ENCODE measurements around the gene NRP2.

NRP2 gene

GRCh38 chr2:205834796-205835195 is 152.5 kb downstream of the NRP2 start:
- TF ChIP-seq ZNF70 (CRISPR knock-in tag; IDR thresholded peaks at IDR 0.05): no peak
- TF ChIP-seq TCF4 (CRISPR knock-in tag; IDR thresholded peaks at IDR 0.05; ENCODE audit: borderline replicate concordance): no peak
- no peak for TF ChIP-seq ESRRG (CRISPR knock-in tag; IDR thresholded peaks at IDR 0.05)
- no peak for ATAC-seq

DNA sequence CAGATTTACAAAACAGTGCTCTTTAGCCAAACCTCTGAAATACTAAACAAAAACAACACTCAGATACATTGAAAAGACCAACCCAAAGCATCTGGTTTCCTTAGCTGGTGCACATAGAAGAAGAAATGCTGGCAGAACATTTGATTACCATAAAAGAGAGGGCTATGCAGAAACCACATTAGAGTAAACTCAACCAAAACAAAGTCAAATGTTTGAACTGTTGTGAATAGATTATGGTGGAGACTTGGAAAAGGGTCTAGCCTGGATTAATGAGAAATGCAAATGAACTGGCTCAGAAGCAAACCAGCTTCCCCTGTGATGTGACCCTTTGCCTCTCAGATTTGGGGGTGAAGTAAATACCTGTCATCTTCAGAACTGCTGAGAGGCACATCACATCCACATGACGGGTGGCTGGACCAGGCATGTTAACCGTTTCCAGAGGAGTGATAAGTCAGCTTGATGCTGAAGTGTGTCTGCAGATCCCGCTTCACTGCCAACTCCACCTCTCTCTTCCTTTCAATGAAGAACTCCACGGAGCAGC is 153.0 kb downstream of the NRP2 start:
- TF ChIP-seq ARNTL (CRISPR knock-in tag; IDR thresholded peaks at IDR 0.05; ENCODE audit: borderline replicate concordance, low read depth): no peak
- no peak for TF ChIP-seq ZFP30 (CRISPR knock-in tag; IDR thresholded peaks at IDR 0.05)
- TF ChIP-seq OSR1 (CRISPR knock-in tag; IDR thresholded peaks at IDR 0.05): no peak
- no peak for TF ChIP-seq ZC3H10 (CRISPR knock-in tag; IDR thresholded peaks at IDR 0.05)
- TF ChIP-seq ISL1 (CRISPR knock-in tag; IDR thresholded peaks at IDR 0.05): no peak
- TF ChIP-seq TCF4 (CRISPR knock-in tag; IDR thresholded peaks at IDR 0.05; ENCODE audit: borderline replicate concordance): no peak
- TF ChIP-seq ZNF565 (CRISPR knock-in tag; conservative IDR thresholded peaks at IDR 0.05; ENCODE audit: low read depth): no peak
- TF ChIP-seq TOX (CRISPR knock-in tag; IDR thresholded peaks at IDR 0.05; ENCODE audit: borderline replicate concordance): no peak
- TF ChIP-seq, protein P1, sequence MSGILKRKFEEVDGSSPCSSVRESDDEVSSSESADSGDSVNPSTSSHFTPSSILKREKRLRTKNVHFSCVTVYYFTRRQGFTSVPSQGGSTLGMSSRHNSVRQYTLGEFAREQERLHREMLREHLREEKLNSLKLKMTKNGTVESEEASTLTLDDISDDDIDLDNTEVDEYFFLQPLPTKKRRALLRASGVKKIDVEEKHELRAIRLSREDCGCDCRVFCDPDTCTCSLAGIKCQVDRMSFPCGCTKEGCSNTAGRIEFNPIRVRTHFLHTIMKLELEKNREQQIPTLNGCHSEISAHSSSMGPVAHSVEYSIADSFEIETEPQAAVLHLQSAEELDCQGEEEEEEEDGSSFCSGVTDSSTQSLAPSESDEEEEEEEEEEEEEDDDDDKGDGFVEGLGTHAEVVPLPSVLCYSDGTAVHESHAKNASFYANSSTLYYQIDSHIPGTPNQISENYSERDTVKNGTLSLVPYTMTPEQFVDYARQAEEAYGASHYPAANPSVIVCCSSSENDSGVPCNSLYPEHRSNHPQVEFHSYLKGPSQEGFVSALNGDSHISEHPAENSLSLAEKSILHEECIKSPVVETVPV (CRISPR knock-in tag; IDR thresholded peaks at IDR 0.05): no peak
- no peak for TF ChIP-seq ZFP3 (CRISPR knock-in tag; IDR thresholded peaks at IDR 0.05)
- no peak for TF ChIP-seq ESRRG (CRISPR knock-in tag; IDR thresholded peaks at IDR 0.05)
- TF ChIP-seq, protein P2, sequence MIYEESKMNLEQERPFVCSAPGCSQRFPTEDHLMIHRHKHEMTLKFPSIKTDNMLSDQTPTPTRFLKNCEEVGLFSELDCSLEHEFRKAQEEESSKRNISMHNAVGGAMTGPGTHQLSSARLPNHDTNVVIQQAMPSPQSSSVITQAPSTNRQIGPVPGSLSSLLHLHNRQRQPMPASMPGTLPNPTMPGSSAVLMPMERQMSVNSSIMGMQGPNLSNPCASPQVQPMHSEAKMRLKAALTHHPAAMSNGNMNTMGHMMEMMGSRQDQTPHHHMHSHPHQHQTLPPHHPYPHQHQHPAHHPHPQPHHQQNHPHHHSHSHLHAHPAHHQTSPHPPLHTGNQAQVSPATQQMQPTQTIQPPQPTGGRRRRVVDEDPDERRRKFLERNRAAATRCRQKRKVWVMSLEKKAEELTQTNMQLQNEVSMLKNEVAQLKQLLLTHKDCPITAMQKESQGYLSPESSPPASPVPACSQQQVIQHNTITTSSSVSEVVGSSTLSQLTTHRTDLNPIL (CRISPR knock-in tag; IDR thresholded peaks at IDR 0.05; ENCODE audit: low read depth): no peak
- TF ChIP-seq, protein P3, sequence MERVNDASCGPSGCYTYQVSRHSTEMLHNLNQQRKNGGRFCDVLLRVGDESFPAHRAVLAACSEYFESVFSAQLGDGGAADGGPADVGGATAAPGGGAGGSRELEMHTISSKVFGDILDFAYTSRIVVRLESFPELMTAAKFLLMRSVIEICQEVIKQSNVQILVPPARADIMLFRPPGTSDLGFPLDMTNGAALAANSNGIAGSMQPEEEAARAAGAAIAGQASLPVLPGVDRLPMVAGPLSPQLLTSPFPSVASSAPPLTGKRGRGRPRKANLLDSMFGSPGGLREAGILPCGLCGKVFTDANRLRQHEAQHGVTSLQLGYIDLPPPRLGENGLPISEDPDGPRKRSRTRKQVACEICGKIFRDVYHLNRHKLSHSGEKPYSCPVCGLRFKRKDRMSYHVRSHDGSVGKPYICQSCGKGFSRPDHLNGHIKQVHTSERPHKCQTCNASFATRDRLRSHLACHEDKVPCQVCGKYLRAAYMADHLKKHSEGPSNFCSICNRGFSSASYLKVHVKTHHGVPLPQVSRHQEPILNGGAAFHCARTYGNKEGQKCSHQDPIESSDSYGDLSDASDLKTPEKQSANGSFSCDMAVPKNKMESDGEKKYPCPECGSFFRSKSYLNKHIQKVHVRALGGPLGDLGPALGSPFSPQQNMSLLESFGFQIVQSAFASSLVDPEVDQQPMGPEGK (CRISPR knock-in tag; IDR thresholded peaks at IDR 0.05; ENCODE audit: borderline replicate concordance): no peak
- ATAC-seq: no peak

DNA sequence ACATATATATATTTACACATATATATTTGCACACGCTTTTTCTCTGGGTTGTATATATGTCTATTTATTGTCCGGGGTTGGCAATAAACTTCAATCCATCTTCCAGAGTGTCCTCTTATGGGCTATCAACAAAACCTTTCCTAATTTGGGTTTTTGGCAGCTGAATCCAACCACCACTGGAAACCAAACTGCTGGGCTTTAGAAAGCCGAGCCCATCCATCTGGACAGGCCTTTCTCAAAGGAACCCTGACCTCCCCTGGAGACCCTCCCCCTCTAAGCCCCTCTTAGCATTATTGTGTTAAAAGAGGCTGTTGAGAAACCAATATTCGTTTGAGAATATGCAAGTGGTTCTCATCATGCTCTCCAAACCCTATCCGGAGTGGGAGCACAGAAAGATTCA is 153.6 kb downstream of the NRP2 start:
- ATAC-seq: no peak
- no peak for TF ChIP-seq SNAI2 (CRISPR knock-in tag; IDR thresholded peaks at IDR 0.05)
- no peak for TF ChIP-seq GLIS3 (CRISPR knock-in tag; IDR thresholded peaks at IDR 0.05)
- TF ChIP-seq ISL1 (CRISPR knock-in tag; IDR thresholded peaks at IDR 0.05): no peak
- no peak for TF ChIP-seq OSR1 (CRISPR knock-in tag; IDR thresholded peaks at IDR 0.05)
- TF ChIP-seq ZC3H10 (CRISPR knock-in tag; IDR thresholded peaks at IDR 0.05): no peak
- TF ChIP-seq PPARA (CRISPR knock-in tag; IDR thresholded peaks at IDR 0.05; ENCODE audit: borderline replicate concordance): no peak
- TF ChIP-seq, protein P4, sequence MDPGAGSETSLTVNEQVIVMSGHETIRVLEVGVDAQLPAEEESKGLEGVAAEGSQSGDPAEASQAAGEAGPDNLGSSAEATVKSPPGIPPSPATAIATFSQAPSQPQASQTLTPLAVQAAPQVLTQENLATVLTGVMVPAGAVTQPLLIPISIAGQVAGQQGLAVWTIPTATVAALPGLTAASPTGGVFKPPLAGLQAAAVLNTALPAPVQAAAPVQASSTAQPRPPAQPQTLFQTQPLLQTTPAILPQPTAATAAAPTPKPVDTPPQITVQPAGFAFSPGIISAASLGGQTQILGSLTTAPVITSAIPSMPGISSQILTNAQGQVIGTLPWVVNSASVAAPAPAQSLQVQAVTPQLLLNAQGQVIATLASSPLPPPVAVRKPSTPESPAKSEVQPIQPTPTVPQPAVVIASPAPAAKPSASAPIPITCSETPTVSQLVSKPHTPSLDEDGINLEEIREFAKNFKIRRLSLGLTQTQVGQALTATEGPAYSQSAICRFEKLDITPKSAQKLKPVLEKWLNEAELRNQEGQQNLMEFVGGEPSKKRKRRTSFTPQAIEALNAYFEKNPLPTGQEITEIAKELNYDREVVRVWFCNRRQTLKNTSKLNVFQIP (CRISPR knock-in tag; IDR thresholded peaks at IDR 0.05; ENCODE audit: borderline replicate concordance, low read depth): no peak
- TF ChIP-seq, protein P1 (CRISPR knock-in tag; IDR thresholded peaks at IDR 0.05): no peak
- TF ChIP-seq TCF4 (CRISPR knock-in tag; IDR thresholded peaks at IDR 0.05; ENCODE audit: borderline replicate concordance): no peak
- TF ChIP-seq, protein P3 (CRISPR knock-in tag; IDR thresholded peaks at IDR 0.05; ENCODE audit: borderline replicate concordance): no peak
- no peak for TF ChIP-seq ZNF70 (CRISPR knock-in tag; IDR thresholded peaks at IDR 0.05)
- TF ChIP-seq ESRRG (CRISPR knock-in tag; IDR thresholded peaks at IDR 0.05): no peak
- TF ChIP-seq ZNF8 (CRISPR knock-in tag; IDR thresholded peaks at IDR 0.05): no peak
